Neutrophil (primary cell): ENCODE data around the gene PLEKHB2.

Experiments used
- H3K27ac ChIP-seq: fragments of 200-600 bp; sonication (generic); 2 replicates; pipeline ENCODE4 v1.5.1; 2016; ENCODE audit warnings: mild to moderate bottlenecking, moderate library complexity
- H3K27me3 ChIP-seq: fragments of 200-600 bp; sonication (generic); 2 replicates; pipeline ENCODE4 v1.6.0; 2016; ENCODE audit warnings: mild to moderate bottlenecking
- H3K36me3 ChIP-seq: fragments of 200-600 bp; sonication (generic); 2 replicates; pipeline ENCODE4 v1.5.1; 2017
- H3K4me1 ChIP-seq, 2 experiments: fragments of 200-600 bp in 1 of 2; sonication (generic) in 1 of 2; 1 replicate in 1 of 2; 2 replicates in 1 of 2; pipeline versions ENCODE4 v1.5.1 to v1.6.1; 2013 to 2016; ENCODE audit warnings: low read depth in 1 of 2, low read length in 1 of 2, mild to moderate bottlenecking in 1 of 2, moderate library complexity in 1 of 2; ENCODE audit not compliant: control insufficient read depth in 1 of 2, insufficient read depth in 1 of 2
- H3K4me3 ChIP-seq, 2 experiments: fragments of 200-600 bp in 1 of 2; sonication (generic) in 1 of 2; 1 replicate in 1 of 2; 2 replicates in 1 of 2; pipeline ENCODE4 v1.5.1; 2013 to 2016; ENCODE audit warnings: low read depth in 1 of 2, low read length in 1 of 2, mild to moderate bottlenecking in 1 of 2, moderate library complexity in 1 of 2
- H3K9me3 ChIP-seq: fragments of 200-600 bp; sonication (generic); 2 replicates; pipeline ENCODE4 v1.5.1; 2016
- TF ChIP-seq, protein P1 (sequence below): fragments of 200-600 bp; sonication (generic); IDR thresholded peaks from 2 replicates; pipeline ENCODE4 v1.5.1; 2016; ENCODE audit warnings: antibody characterized with exemption

PLEKHB2 gene, protein sequence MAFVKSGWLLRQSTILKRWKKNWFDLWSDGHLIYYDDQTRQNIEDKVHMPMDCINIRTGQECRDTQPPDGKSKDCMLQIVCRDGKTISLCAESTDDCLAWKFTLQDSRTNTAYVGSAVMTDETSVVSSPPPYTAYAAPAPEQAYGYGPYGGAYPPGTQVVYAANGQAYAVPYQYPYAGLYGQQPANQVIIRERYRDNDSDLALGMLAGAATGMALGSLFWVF

DNA sequence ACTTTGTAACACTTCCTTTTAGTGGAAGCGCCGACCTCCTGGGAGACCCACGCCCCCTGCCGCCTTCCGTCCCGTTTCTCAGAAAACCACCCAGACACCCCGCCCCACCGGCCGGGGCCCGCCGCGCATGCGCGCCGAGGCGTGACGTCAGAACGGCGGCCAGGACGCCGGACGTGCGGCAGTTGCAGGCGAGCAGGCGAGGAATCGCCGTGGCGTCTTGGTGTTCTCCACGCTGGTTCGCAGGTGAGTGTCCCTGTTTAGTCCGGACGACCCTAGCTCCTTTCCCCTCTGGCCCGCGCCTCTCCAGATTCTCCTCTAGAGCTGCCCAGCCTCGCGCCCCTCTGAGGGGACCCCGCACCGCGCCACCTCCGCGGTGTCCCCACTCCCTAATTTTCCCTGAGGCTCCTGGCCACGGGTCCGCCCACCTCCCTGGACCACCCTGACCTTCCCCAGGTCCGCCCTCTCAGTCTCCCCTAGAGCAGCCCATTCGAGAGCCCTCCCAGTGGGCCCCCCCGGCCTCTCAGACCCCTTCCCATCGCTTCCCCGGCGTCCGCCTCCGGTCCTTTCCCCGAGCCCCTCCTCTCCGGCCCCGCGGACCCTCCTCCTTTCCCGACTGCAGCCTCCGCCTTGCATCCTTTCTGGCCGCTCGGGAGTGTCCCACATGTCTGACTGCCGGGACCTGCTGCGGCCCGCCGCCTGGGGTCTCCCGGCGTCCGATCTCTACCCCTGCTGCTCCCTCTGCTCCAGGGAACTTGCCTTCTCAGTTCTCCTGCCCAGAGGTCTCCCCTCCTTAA is at the start of gene PLEKHB2:
PLEKHB2 (plus strand) TSS at position 181 of the 794 bp plus-strand sequence. CDS start 15,606 bp downstream, outside the sequence.
- Histone ChIP-seq H3K27ac (peak within 1 kb of the TSS; percentile 89), H3K36me3 (peaks cover 11% of the 10 kb centered on the region), H3K27me3 (no peaks in the 10 kb centered on the region), H3K4me1 (peaks cover 22 to 23% of the 10 kb centered on the region in 2 experiments), H3K9me3 (no peaks in the 10 kb centered on the region), H3K4me3 (peak within 1 kb of the TSS; percentile 91 to 99)
- TF ChIP-seq, protein P1, sequence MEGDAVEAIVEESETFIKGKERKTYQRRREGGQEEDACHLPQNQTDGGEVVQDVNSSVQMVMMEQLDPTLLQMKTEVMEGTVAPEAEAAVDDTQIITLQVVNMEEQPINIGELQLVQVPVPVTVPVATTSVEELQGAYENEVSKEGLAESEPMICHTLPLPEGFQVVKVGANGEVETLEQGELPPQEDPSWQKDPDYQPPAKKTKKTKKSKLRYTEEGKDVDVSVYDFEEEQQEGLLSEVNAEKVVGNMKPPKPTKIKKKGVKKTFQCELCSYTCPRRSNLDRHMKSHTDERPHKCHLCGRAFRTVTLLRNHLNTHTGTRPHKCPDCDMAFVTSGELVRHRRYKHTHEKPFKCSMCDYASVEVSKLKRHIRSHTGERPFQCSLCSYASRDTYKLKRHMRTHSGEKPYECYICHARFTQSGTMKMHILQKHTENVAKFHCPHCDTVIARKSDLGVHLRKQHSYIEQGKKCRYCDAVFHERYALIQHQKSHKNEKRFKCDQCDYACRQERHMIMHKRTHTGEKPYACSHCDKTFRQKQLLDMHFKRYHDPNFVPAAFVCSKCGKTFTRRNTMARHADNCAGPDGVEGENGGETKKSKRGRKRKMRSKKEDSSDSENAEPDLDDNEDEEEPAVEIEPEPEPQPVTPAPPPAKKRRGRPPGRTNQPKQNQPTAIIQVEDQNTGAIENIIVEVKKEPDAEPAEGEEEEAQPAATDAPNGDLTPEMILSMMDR, result peak; percentile 61

DNA sequence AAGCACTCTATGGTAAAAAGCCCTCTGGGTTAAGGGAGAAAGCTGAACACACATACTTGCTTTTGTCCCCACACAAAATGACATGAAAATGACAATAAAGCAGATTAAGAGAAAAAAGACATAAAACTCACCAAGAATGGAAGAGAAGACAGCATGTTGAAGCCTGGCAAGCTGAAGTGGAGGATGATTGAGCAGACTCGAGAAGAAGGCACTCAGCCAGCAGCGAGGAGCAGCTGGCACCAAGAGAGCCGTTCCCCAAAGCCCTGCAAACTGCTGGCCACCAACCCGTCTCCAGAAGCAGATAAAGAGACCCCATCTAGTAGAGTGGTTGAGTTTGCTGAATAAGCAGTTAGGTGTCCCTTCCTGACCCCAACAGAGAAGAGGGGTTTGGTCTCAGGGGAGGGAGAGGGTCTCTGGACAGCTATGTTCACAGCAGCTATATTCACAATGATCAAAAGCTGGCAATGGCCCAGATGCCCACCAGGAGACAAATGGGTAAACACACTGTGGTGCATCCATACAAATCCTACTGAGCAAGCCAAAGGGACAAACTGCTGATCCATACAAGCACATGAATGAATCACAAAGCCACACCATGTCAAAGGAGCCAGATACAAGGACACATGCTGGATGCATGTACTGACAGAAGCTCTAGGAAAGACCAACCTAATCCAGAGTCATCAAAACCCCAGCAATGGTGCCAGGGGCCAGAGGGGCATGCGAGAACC is 48.8 kb upstream of the PLEKHB2 start:
- TF ChIP-seq, protein P1, result no peak
- no peaks in the 10 kb centered on the region for H3K27me3 ChIP-seq
- H3K4me1 ChIP-seq, result no peaks in the 10 kb centered on the region

DNA sequence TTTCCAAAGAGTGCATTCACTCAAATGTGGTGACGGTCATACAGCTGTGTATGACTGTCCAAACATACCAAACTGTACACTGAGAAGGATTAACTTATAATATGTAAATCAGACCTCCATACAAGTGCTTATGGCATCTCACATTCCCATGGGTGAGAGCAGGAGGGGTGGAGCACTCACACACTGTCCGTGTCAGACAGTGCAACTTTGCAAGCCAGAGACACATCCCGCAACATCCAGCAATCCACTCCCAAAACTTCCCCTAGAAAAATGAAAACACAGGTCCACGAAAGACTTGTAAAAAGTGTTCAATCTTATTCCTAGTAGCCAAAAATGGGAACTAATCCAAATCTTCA is 48.2 kb upstream of the PLEKHB2 start:
- TF ChIP-seq, protein P1, result no peak
- Histone ChIP-seq H3K4me1 (no peaks in the 10 kb centered on the region), H3K27ac (no peak overlapping the region), H3K4me3 (no peak overlapping the region), H3K36me3 (peaks cover 77% of the 10 kb centered on the region), H3K9me3 (no peaks in the 10 kb centered on the region), H3K27me3 (no peaks in the 10 kb centered on the region)

More for the DNA sequence above, 48.8 kb upstream of the PLEKHB2 start:
- Histone ChIP-seq H3K4me3 (no peak overlapping the region), H3K27ac (no peak overlapping the region), H3K9me3 (no peaks in the 10 kb centered on the region), H3K36me3 (peaks cover 81% of the 10 kb centered on the region)

DNA sequence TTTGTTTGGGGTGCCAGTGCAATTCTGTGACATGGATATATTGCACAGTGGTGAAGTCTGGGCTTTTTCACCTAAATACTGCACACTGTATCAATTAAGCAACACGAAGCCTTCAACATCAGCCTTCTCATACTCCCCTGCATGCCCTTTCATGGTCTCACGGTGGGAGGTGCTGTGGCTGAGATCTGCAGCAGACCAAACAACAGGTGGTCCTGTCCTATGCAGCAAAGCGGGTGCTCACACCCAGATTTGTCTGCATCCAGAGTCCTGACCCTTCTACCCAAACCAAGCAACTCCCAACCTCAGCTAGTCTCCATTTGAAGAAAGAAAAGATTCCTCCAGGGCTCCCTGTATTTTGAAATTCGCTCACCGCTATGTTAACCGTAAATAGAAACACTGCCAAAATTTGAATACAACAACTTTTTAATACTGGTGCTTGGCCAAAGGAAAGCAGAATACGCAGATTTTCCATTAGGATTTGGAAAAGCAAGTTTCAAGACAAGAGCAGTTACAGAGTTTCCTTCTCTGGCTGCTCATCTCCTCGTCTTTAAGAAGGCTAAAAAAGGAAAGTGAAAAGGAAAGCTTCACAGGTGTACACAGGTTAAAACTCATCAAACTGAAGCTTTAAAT is 46.8 kb upstream of the PLEKHB2 start:
- peaks cover 72% of the 10 kb centered on the region for H3K36me3 ChIP-seq
- H3K4me1 ChIP-seq, result no peaks in the 10 kb centered on the region
- H3K4me3 ChIP-seq, result no peak overlapping the region
- no peak overlapping the region for H3K27ac ChIP-seq
- H3K9me3 ChIP-seq, result no peaks in the 10 kb centered on the region
- no peaks in the 10 kb centered on the region for H3K27me3 ChIP-seq
- TF ChIP-seq, protein P1, result no peak

DNA sequence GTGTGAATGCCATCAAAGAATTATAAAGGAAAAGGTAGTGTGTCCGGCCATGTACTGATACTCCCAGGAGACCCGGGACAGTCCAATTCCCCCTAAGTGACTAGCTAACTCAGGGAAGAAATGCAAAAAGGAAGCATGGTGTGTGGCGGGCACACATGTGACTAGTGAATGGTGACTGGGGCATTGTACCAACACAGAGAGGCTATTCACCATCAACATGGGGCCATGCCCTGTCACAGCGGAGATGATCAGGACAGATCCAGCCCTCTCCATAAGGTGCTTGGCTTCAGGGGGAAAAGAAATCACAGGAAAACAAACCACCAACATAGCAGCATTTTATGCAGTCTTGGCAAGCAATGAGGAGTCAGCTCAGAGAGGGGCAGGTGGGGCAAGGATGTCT is 46.2 kb upstream of the PLEKHB2 start:
- Histone ChIP-seq H3K4me3 (no peak overlapping the region), H3K4me1 (no peaks in the 10 kb centered on the region), H3K9me3 (no peaks in the 10 kb centered on the region), H3K27ac (no peak overlapping the region), H3K27me3 (no peaks in the 10 kb centered on the region), H3K36me3 (peaks cover 66% of the 10 kb centered on the region)
- TF ChIP-seq, protein P1, result no peak
